GM12878 (cell line): ENCODE data around the gene ZNF792. TPM values are rescaled to one million over a fixed set of nuclear protein-coding genes. Genes with fewer than 3 reads are reported as not detected.
A peak's percentile ranks its signal among the peaks of the same experiment; 100 is the strongest.

Experiments used
- BHLHE40 ChIP-seq, 2 experiments: fragments of 450-650 bp in 1 of 2; IDR thresholded peaks; 2 replicates each; pipeline ENCODE4 v1.6.1; 2011 to 2017; ENCODE audit warnings: low read depth in 2 of 2, borderline replicate concordance in 1 of 2, improper control_type of control experiment in 1 of 2, low read length in 1 of 2, mild to moderate bottlenecking in 1 of 2
- CREB1 ChIP-seq: IDR thresholded peaks from 2 replicates; pipeline ENCODE4 v1.6.1; 2012; ENCODE audit warnings: low read depth, mild to moderate bottlenecking, inconsistent platforms
- EED ChIP-seq: sonication (generic); IDR thresholded peaks from 2 replicates; pipeline ENCODE4 v1.6.1; 2016; ENCODE audit warnings: antibody characterized with exemption, low read depth
- GABPA ChIP-seq: IDR thresholded peaks from 2 replicates; pipeline ENCODE4 v1.6.1; 2014; ENCODE audit warnings: antibody characterized with exemption, low read depth, mild to moderate bottlenecking, inconsistent platforms
- GATAD2B ChIP-seq: fragments of 450-650 bp; conservative IDR thresholded peaks from 2 replicates; pipeline ENCODE4 v1.6.1; 2017; ENCODE audit warnings: low read depth, mild to moderate bottlenecking, moderate library complexity
- JUND ChIP-seq: IDR thresholded peaks from 2 replicates; pipeline ENCODE4 v1.6.1; 2012; ENCODE audit warnings: low read depth, mild to moderate bottlenecking, low read length, improper control_type of control experiment, moderate library complexity
- KAT2A ChIP-seq: conservative IDR thresholded peaks from 2 replicates; pipeline ENCODE4 v1.6.1; 2011; ENCODE audit warnings: low read depth, low read length; ENCODE audit not compliant: control insufficient read depth
- LARP7 ChIP-seq: fragments of 450-650 bp; IDR thresholded peaks from 2 replicates; pipeline ENCODE4 v1.6.1; 2017; ENCODE audit warnings: mild to moderate bottlenecking
- PAX5 ChIP-seq: IDR thresholded peaks from 2 replicates; pipeline ENCODE4 v1.6.1; 2011; ENCODE audit warnings: low read depth, low read length, borderline replicate concordance
- POU2F2 ChIP-seq: IDR thresholded peaks from 3 replicates; pipeline ENCODE4 v1.6.1; 2011; ENCODE audit warnings: low read depth, mild to moderate bottlenecking, low read length, borderline replicate concordance
- RAD21 ChIP-seq: IDR thresholded peaks from 2 replicates; pipeline ENCODE4 v1.6.1; 2011; ENCODE audit warnings: mild to moderate bottlenecking, low read depth, low read length, moderate library complexity; ENCODE audit not compliant: insufficient read depth
- RELA ChIP-seq: fragments of 450-650 bp; IDR thresholded peaks from 2 replicates; pipeline ENCODE4 v1.8.0; 2014; ENCODE audit warnings: borderline replicate concordance; ENCODE audit not compliant: partially characterized antibody
- SIX5 ChIP-seq: IDR thresholded peaks from 2 replicates; pipeline ENCODE4 v1.6.1; 2011; ENCODE audit warnings: mild to moderate bottlenecking, low read depth, low read length, moderate library complexity; ENCODE audit not compliant: severe bottlenecking
- SMARCA5 ChIP-seq: fragments of 450-650 bp; IDR thresholded peaks from 2 replicates; pipeline ENCODE4 v1.6.1; 2017; ENCODE audit warnings: mild to moderate bottlenecking
- SP1 ChIP-seq: IDR thresholded peaks from one replicate; pipeline ENCODE4 v1.6.1; 2011; ENCODE audit warnings: low read depth, low read length
- SPI1 ChIP-seq: IDR thresholded peaks from 2 replicates; pipeline ENCODE4 v1.6.1; 2011; ENCODE audit warnings: low read depth, mild to moderate bottlenecking, low read length, moderate library complexity, borderline replicate concordance; ENCODE audit not compliant: insufficient read depth
- WRNIP1 ChIP-seq: IDR thresholded peaks from 2 replicates; pipeline ENCODE4 v1.6.1; 2011; ENCODE audit warnings: low read depth, low read length, improper control_type of control experiment, borderline replicate concordance
- YY1 ChIP-seq: IDR thresholded peaks from 2 replicates; pipeline ENCODE4 v1.6.1; 2011; ENCODE audit warnings: low read depth, mild to moderate bottlenecking, low read length
- ZNF24 ChIP-seq: fragments of 450-650 bp; IDR thresholded peaks from 2 replicates; pipeline ENCODE4 v1.6.1; 2017; ENCODE audit warnings: antibody characterized with exemption, mild to moderate bottlenecking
- ZSCAN29 ChIP-seq: fragments of 450-650 bp; IDR thresholded peaks from 2 replicates; pipeline ENCODE4 v1.6.1; 2017; ENCODE audit warnings: mild to moderate bottlenecking, moderate library complexity
- polyA plus RNA-seq, 11 experiments: library from polyadenylated mRNA; depleted of rRNA in 4 of 11; unstranded in 6 of 11; stranded (reverse) in 5 of 11; fragments of >200 nt; fragmentation: Nextera tagmentation in 4 of 11; fragmentation: Illumina TruSeq in 1 of 11; extraction: Ambion mirVana in 4 of 11; extraction: Trizol in 1 of 11; gene quantifications; 1 replicate in 1 of 11; 2 replicates in 10 of 11; pipeline versions ENCODE4 v1.2.1 to v1.2.3, GENCODE V29; 2011 to 2016; ENCODE audit warnings: inconsistent platforms in 2 of 11, missing spikeins in 2 of 11, low read depth in 1 of 11
- total RNA-seq, 4 experiments: library from RNA; depleted of rRNA in 3 of 4; stranded (reverse); fragments of >200 nt in 3 of 4; fragmentation: Illumina TruSeq in 1 of 4; extraction: Trizol in 1 of 4; gene quantifications; 2 replicates each; pipeline versions ENCODE4 v1.2.1 to v1.2.3, GENCODE V29; 2013 to 2021
- TF ChIP-seq, protein P1 (sequence below), 3 experiments: IDR thresholded peaks in 2 of 3; conservative IDR thresholded peaks in 1 of 3; 2 replicates each; pipeline ENCODE4 v1.5.1; 2011; ENCODE audit warnings: low read depth in 3 of 3, low read length in 3 of 3, mild to moderate bottlenecking in 3 of 3, control low read depth in 2 of 3, moderate library complexity in 2 of 3, inconsistent platforms in 1 of 3, mixed read lengths in 1 of 3; ENCODE audit not compliant: control insufficient read depth in 2 of 3, insufficient read depth in 1 of 3; ENCODE audit errors: extremely low read depth in 1 of 3
- TF ChIP-seq, protein P2 (sequence below): fragments of 450-650 bp; IDR thresholded peaks from 2 replicates; pipeline ENCODE4 v1.6.1; 2017; ENCODE audit warnings: mild to moderate bottlenecking, low read depth, inconsistent platforms; ENCODE audit not compliant: poor library complexity, severe bottlenecking
- TF ChIP-seq, protein P3 (sequence below): IDR thresholded peaks from 2 replicates; pipeline ENCODE4 v1.6.1; 2011; ENCODE audit warnings: low read depth, mild to moderate bottlenecking, low read length, moderate library complexity, borderline replicate concordance; ENCODE audit errors: extremely low read depth
- TF ChIP-seq, protein P4 (sequence below): IDR thresholded peaks from 2 replicates; pipeline ENCODE4 v1.6.1; 2012; ENCODE audit warnings: low read depth, low read length, improper control_type of control experiment

The ZNF792 gene
- total and polyA plus RNA-seq, 10 of the 15 experiments (the other 5 are each of a cell fraction or from before 2014, with no cell fraction given): 0.53 to 4.8 (median 1.3) TPM

DNA sequence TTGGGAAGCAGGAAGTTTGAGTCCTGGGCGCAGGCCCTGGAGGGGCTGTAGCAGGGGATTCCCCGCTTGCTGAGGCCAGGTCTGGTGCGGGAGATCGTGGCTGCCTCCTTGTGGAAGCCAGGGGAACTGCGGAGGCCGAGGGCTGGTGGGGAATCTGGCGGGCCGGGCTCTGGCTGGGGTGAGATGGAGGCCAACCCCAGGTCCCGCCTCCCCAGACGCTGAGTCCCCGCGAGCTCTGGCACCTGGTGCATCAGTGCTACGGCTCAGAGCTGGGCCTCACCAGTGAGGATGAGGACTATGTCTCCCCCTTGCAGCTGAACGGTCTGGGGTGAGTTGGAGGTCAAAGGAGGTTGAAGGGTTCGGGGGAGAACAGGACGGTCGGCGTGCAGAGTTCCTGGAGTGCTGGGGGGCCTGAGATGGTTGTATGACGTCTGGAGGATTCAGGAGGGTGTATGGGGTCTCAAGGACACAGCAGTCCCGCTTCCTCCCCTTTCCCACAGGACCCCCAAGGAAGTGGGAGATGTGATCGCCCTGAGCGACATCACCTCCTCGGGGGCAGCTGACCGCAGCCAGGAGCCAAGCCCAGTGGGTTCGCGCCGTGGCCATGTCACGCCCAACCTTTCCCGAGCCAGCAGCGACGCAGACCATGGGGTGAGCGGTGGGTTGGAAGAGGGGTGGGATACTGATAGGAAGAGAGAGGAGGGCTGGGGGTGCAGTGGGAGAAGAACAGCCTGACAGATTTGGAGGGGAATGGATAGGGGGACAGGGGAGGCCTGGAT lies 49.2 kb upstream of the ZNF792 start (continued):
- TF ChIP-seq, protein P1, sequence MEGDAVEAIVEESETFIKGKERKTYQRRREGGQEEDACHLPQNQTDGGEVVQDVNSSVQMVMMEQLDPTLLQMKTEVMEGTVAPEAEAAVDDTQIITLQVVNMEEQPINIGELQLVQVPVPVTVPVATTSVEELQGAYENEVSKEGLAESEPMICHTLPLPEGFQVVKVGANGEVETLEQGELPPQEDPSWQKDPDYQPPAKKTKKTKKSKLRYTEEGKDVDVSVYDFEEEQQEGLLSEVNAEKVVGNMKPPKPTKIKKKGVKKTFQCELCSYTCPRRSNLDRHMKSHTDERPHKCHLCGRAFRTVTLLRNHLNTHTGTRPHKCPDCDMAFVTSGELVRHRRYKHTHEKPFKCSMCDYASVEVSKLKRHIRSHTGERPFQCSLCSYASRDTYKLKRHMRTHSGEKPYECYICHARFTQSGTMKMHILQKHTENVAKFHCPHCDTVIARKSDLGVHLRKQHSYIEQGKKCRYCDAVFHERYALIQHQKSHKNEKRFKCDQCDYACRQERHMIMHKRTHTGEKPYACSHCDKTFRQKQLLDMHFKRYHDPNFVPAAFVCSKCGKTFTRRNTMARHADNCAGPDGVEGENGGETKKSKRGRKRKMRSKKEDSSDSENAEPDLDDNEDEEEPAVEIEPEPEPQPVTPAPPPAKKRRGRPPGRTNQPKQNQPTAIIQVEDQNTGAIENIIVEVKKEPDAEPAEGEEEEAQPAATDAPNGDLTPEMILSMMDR (IDR thresholded peaks at IDR 0.05 in 2 of 3, conservative IDR thresholded peaks at IDR 0.05 in 1 of 3; ENCODE audit: control insufficient read depth in 2 of 3, extremely low read depth in 1 of 3, insufficient read depth in 1 of 3, low read depth in 3 of 3, low read length in 3 of 3): peak; percentile 95 to 100 (median 97)
- TF ChIP-seq JUND: 0 out of 2 replicates have a peak, but pooled peaks have one; percentile 20
- peak; percentile 69 for TF ChIP-seq SMARCA5
- TF ChIP-seq, protein P2, sequence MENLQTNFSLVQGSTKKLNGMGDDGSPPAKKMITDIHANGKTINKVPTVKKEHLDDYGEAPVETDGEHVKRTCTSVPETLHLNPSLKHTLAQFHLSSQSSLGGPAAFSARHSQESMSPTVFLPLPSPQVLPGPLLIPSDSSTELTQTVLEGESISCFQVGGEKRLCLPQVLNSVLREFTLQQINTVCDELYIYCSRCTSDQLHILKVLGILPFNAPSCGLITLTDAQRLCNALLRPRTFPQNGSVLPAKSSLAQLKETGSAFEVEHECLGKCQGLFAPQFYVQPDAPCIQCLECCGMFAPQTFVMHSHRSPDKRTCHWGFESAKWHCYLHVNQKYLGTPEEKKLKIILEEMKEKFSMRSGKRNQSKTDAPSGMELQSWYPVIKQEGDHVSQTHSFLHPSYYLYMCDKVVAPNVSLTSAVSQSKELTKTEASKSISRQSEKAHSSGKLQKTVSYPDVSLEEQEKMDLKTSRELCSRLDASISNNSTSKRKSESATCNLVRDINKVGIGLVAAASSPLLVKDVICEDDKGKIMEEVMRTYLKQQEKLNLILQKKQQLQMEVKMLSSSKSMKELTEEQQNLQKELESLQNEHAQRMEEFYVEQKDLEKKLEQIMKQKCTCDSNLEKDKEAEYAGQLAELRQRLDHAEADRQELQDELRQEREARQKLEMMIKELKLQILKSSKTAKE: no peak
- TF ChIP-seq ZSCAN29: no peak
- TF ChIP-seq YY1: peak; percentile 83
- no peak for TF ChIP-seq KAT2A
- peak in 1 of 2 experiments; percentile 25; a peak in 1 of 4 replicates for TF ChIP-seq BHLHE40 (IDR thresholded peaks at IDR 0.05; ENCODE audit: borderline replicate concordance in 1 of 2, low read depth in 2 of 2, low read length in 1 of 2)
- TF ChIP-seq SIX5: no peak
- TF ChIP-seq POU2F2: no peak
- TF ChIP-seq GABPA: no peak
- peak; percentile 18; the same call in 1 of the 2 replicates for TF ChIP-seq EED
- TF ChIP-seq, protein P3, sequence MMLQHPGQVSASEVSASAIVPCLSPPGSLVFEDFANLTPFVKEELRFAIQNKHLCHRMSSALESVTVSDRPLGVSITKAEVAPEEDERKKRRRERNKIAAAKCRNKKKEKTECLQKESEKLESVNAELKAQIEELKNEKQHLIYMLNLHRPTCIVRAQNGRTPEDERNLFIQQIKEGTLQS: no peak
- TF ChIP-seq, protein P4, sequence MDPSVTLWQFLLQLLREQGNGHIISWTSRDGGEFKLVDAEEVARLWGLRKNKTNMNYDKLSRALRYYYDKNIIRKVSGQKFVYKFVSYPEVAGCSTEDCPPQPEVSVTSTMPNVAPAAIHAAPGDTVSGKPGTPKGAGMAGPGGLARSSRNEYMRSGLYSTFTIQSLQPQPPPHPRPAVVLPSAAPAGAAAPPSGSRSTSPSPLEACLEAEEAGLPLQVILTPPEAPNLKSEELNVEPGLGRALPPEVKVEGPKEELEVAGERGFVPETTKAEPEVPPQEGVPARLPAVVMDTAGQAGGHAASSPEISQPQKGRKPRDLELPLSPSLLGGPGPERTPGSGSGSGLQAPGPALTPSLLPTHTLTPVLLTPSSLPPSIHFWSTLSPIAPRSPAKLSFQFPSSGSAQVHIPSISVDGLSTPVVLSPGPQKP: no peak
- TF ChIP-seq RELA: peak; percentile 54
- TF ChIP-seq CREB1: peak; percentile 13; the same call in 1 of the 2 replicates
- 0 out of 2 replicates have a peak, but pooled peaks have one; percentile 15 for TF ChIP-seq LARP7
- TF ChIP-seq SP1: peak; percentile 30
- no peak for TF ChIP-seq WRNIP1
- no peak for TF ChIP-seq SPI1
- no peak for TF ChIP-seq ZNF24
- peak; percentile 94 for TF ChIP-seq RAD21
- TF ChIP-seq GATAD2B: no peak
- TF ChIP-seq PAX5: peak; percentile 12; the same call in 1 of the 2 replicates
- TF ChIP-seq, all 136 proteins: peak for 18
